ENCODE measurements around the gene ELK3. TPM values are rescaled to one million over a fixed set of nuclear protein-coding genes. Genes with fewer than 3 reads are reported as not detected.

ELK3 gene
- total RNA-seq, 2 experiments from 2014 or later = 10.9 to 12.6 TPM

- no peaks in the 10 kb centered on the region for H3K27me3 Mint-ChIP-seq
- H3K9me3 Mint-ChIP-seq = no peaks in the 10 kb centered on the region
- DNase-seq = no peak
- H3K36me3 Mint-ChIP-seq = peaks cover 39% of the 10 kb centered on the region
- H3K27ac Mint-ChIP-seq = peak overlapping the region; percentile 32
- H3K4me1 Mint-ChIP-seq = peaks cover 21% of the 10 kb centered on the region
- no peak overlapping the region for H3K4me3 Mint-ChIP-seq
These were observed 71.2 kb downstream of the ELK3 start for GRCh38 chr12:96265400-96265799.

GRCh38 chr12:96265836-96266235, 71.7 kb downstream of the ELK3 start:
- DNase-seq = no peak
- Mint-ChIP-seq H3K27me3 (no peaks in the 10 kb centered on the region), H3K4me1 (peaks cover 21% of the 10 kb centered on the region), H3K4me3 (no peak overlapping the region), H3K9me3 (no peaks in the 10 kb centered on the region), H3K27ac (no peak overlapping the region), H3K36me3 (peaks cover 37% of the 10 kb centered on the region)

GRCh38 chr12:96266238-96266637, 72.1 kb downstream of the ELK3 start:
- Mint-ChIP-seq H3K4me3 (no peak overlapping the region), H3K27ac (no peak overlapping the region), H3K9me3 (no peaks in the 10 kb centered on the region), H3K36me3 (peaks cover 33% of the 10 kb centered on the region), H3K27me3 (no peaks in the 10 kb centered on the region), H3K4me1 (peaks cover 21% of the 10 kb centered on the region)
- no peak for DNase-seq

DNA sequence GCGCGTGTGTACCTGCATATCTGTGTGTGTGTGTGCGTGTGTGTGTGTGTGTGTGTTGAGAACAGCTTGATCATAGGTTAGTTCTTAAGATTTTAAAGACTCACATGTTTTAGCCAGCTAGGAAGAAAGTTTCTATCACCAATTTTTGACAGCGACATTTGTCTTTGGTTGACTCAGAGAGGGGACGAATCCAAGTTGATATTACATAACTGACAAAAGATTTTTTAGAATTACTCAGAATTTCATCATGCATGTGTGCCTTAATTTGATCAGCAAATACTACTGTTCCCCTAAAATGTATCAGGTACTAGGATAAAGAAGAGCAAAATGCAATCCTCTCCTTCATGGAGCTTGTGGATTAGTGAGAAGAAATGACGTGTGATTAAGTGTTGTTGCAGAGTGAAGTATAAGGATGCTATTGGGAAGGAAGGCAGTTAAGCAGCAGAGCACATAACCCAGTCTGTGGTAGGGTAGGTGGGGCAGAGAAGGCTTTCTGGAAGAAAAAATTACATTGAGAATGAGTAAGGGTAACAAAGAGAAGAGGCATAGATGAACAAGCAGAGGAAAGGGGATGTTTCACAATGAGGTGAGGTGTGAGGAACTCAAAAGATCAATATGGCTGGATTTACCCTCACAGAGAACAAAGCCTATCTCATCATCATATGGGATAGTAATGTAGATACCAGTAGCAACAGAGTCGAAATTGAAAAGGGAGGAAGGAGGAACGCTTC, 77.5 kb downstream of the ELK3 start:
- H3K36me3 Mint-ChIP-seq = peaks cover 49% of the 10 kb centered on the region
- no peaks in the 10 kb centered on the region for H3K9me3 Mint-ChIP-seq
- no peak for DNase-seq
- H3K27ac Mint-ChIP-seq = peak overlapping the region; percentile 69
- peaks cover 31% of the 10 kb centered on the region for H3K4me1 Mint-ChIP-seq
- H3K27me3 Mint-ChIP-seq = no peaks in the 10 kb centered on the region
- no peak overlapping the region for H3K4me3 Mint-ChIP-seq

DNA sequence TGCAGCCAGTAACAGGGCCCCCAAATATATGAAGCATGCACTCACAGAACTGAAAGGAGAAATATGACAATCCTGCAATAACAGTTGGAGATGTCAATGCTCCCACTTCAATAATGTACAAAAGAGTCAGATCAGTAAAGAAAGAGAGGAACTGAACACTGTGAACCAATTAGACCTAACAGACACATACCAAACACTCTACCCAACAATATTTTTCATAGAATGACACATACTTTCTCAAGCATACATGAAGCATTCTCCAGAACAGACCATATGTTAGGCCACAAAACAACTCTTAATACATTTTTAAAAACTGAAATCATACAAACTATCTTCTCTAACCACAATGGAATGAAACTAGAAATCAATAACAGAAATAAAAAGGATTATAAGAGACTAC, 80.2 kb downstream of the ELK3 start:
- DNase-seq = no peak
- peaks cover 20% of the 10 kb centered on the region for H3K4me1 Mint-ChIP-seq
- H3K4me3 Mint-ChIP-seq = no peak overlapping the region
- H3K27me3 Mint-ChIP-seq = no peaks in the 10 kb centered on the region
- peak overlapping the region; percentile 57 for H3K27ac Mint-ChIP-seq
- H3K9me3 Mint-ChIP-seq = no peaks in the 10 kb centered on the region
- H3K36me3 Mint-ChIP-seq = peaks cover 51% of the 10 kb centered on the region

DNA sequence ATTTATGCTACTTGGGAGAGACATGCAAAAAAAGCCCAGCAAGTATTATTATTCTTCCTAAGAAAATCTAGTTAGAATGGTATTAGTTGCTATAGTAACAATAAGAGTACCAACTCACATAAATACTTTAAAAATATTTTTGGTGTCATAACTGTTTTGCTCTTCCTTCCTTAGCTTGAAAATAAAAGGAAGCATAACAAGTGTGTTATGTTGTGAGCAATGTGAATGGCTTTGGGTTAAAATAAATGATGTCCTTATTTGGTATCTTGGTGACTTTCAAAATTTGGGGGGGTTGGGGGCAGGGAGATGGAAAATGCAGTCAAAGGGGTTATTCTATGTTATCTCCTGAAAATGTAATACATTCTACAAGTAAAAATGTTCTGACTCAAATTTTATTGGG, 91.0 kb downstream of the ELK3 start:
- H3K9me3 Mint-ChIP-seq = no peaks in the 10 kb centered on the region
- H3K4me3 Mint-ChIP-seq = no peak overlapping the region
- H3K27me3 Mint-ChIP-seq = no peaks in the 10 kb centered on the region
- H3K36me3 Mint-ChIP-seq = peaks cover 31% of the 10 kb centered on the region
- H3K27ac Mint-ChIP-seq = no peak overlapping the region
- H3K4me1 Mint-ChIP-seq = peaks cover 12% of the 10 kb centered on the region
- no peak for DNase-seq

- Mint-ChIP-seq H3K4me1 (peaks cover 14% of the 10 kb centered on the region), H3K4me3 (no peak overlapping the region), H3K27me3 (no peaks in the 10 kb centered on the region), H3K9me3 (no peaks in the 10 kb centered on the region), H3K36me3 (peaks cover 31% of the 10 kb centered on the region), H3K27ac (no peak overlapping the region)
- DNase-seq = no peak
These were observed 94.9 kb downstream of the ELK3 start for GRCh38 chr12:96289067-96289466.

DNA sequence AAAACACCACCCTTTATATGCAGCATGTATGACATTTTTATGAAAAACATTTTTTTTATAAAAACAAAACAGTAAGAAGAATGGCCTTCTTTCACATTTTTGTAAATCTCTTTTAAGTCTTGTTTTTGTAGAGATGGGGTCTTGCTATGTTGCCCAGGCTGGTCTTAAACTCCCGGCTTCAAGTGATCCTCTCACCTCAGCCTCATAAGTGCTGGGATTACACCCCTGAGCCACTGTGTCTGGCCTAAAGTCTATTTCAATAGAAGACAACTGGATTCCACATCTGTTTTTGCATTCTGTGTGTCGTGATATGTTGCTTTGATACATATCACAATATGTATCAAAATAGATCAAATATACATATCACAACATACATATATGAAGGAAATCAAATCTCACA, 98.9 kb downstream of the ELK3 start:
- peaks cover 25% of the 10 kb centered on the region for H3K36me3 Mint-ChIP-seq
- DNase-seq = no peak
- H3K27ac Mint-ChIP-seq = no peak overlapping the region
- H3K4me1 Mint-ChIP-seq = peaks cover 26% of the 10 kb centered on the region
- no peak overlapping the region for H3K4me3 Mint-ChIP-seq
- no peaks in the 10 kb centered on the region for H3K9me3 Mint-ChIP-seq
- no peaks in the 10 kb centered on the region for H3K27me3 Mint-ChIP-seq

GRCh38 chr12:96294831-96295230, 100.7 kb downstream of the ELK3 start:
- Mint-ChIP-seq H3K27ac (no peak overlapping the region), H3K36me3 (peaks cover 26% of the 10 kb centered on the region), H3K27me3 (no peaks in the 10 kb centered on the region), H3K4me3 (no peak overlapping the region), H3K9me3 (no peaks in the 10 kb centered on the region), H3K4me1 (peaks cover 21% of the 10 kb centered on the region)
- DNase-seq = no peak

- peak overlapping the region; percentile 21 for H3K27ac Mint-ChIP-seq
- no peaks in the 10 kb centered on the region for H3K9me3 Mint-ChIP-seq
- H3K27me3 Mint-ChIP-seq = no peaks in the 10 kb centered on the region
- no peak for DNase-seq
- H3K36me3 Mint-ChIP-seq = peaks cover 28% of the 10 kb centered on the region
- no peak overlapping the region for H3K4me3 Mint-ChIP-seq
- H3K4me1 Mint-ChIP-seq = peaks cover 21% of the 10 kb centered on the region
These were observed 101.5 kb downstream of the ELK3 start for GRCh38 chr12:96295532-96296160.

DNA sequence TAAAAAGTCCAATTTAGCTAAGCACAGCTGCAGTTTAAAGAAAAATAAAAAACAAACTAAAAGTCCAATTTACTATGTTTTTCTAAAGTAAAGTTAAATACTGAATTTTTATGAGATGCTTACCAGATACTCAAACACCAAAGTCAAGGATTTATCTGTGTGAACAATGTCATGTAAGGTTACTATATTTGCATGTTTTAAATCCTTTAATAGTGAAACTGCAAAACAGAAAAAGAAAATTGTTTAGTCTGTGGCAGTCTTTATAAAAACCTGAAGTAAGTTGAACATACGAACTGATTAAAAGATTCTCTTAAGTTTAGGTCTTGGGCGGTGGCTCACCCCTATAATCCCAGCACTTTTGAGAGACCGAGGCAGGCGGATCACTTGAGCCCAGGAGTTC, 103.3 kb downstream of the ELK3 start:
- H3K4me3 Mint-ChIP-seq = no peak overlapping the region
- no peaks in the 10 kb centered on the region for H3K9me3 Mint-ChIP-seq
- H3K4me1 Mint-ChIP-seq = peaks cover 24% of the 10 kb centered on the region
- no peaks in the 10 kb centered on the region for H3K27me3 Mint-ChIP-seq
- DNase-seq = no peak
- H3K27ac Mint-ChIP-seq = no peak overlapping the region
- H3K36me3 Mint-ChIP-seq = peaks cover 27% of the 10 kb centered on the region

DNA sequence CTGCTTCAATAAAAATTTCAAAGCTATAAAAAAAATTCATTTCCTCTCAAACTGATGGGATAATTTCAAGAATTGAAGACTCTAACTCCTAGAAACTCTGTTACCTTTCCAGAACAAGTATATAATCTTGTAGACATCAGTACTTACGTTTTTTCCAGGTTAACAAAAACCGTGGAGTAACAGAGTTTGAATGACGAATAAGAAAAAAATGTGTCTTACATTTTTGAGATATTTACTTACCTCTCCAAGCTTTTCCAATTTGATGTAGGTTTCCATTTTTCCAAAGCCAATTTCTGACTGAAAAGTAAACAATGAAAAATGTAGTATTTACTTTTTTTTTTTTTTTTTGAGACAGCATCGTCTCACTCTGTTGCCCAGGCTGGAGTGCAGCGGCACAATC, 105.9 kb downstream of the ELK3 start:
- DNase-seq = no peak
- Mint-ChIP-seq H3K4me3 (no peak overlapping the region), H3K9me3 (no peaks in the 10 kb centered on the region), H3K27me3 (no peaks in the 10 kb centered on the region), H3K27ac (no peak overlapping the region), H3K4me1 (peaks cover 17% of the 10 kb centered on the region), H3K36me3 (peaks cover 17% of the 10 kb centered on the region)

DNA sequence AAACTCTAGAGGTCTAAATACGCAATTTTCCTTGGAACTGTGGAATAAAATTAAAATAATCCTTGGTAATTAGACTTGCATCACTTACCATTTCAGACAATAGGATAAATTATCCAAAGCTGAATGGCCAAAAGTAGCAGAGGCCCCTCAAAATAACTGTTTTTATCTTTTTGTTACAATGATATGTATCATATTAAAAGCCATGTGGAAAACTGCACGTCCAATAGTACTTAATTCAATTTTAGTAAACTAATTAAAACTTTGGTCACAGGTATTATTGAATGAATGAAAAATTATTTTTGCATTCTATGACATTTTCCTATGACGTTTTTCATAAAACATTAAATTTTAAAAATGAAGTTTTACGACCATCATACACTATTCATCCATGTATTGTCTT, 107.6 kb downstream of the ELK3 start:
- no peak for DNase-seq
- Mint-ChIP-seq H3K4me3 (no peak overlapping the region), H3K9me3 (no peaks in the 10 kb centered on the region), H3K27ac (no peak overlapping the region), H3K4me1 (peaks cover 10% of the 10 kb centered on the region), H3K27me3 (no peaks in the 10 kb centered on the region), H3K36me3 (peaks cover 14% of the 10 kb centered on the region)

GRCh38 chr12:96302687-96303310, 108.6 kb downstream of the ELK3 start:
- no peak overlapping the region for H3K4me3 Mint-ChIP-seq
- peaks cover 12% of the 10 kb centered on the region for H3K36me3 Mint-ChIP-seq
- H3K9me3 Mint-ChIP-seq = no peaks in the 10 kb centered on the region
- H3K27ac Mint-ChIP-seq = no peak overlapping the region
- no peak for DNase-seq
- no peaks in the 10 kb centered on the region for H3K27me3 Mint-ChIP-seq
- peaks cover 15% of the 10 kb centered on the region for H3K4me1 Mint-ChIP-seq

DNA sequence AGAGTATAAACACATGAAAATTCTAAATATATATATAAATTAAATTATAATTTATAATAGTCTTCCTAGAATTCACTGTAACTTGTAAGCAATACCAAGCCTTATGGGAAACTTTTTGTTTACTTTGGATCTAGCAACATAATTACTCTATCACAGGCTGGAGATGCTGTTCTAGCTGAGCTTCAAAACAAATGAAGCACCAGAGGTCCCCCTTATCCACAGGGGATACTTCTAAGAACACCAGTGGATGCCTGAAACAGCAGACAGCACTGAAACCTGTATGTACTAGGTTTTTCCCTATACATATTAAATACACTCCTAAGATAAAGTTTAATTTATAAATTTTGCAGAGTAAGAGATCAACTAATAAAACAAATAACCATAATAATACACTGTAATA, 109.5 kb downstream of the ELK3 start:
- Mint-ChIP-seq H3K4me1 (peaks cover 15% of the 10 kb centered on the region), H3K27me3 (no peaks in the 10 kb centered on the region), H3K9me3 (no peaks in the 10 kb centered on the region), H3K27ac (no peak overlapping the region), H3K36me3 (peaks cover 12% of the 10 kb centered on the region), H3K4me3 (no peak overlapping the region)
- DNase-seq = no peak

GRCh38 chr12:96305665-96306064, 111.5 kb downstream of the ELK3 start:
- Mint-ChIP-seq H3K9me3 (no peaks in the 10 kb centered on the region), H3K27ac (no peak overlapping the region), H3K4me3 (no peak overlapping the region), H3K36me3 (peaks cover 12% of the 10 kb centered on the region), H3K4me1 (peaks cover 15% of the 10 kb centered on the region), H3K27me3 (no peaks in the 10 kb centered on the region)
- DNase-seq = no peak

Data from activated naive CD8-positive, alpha-beta T cell treated with anti-CD3 and anti-CD28 coated beads for 36 hours (primary cell).